Endothelial cell of umbilical vein (primary cell): ENCODE data around the gene KLHL4. TPM values are rescaled to one million over a fixed set of nuclear protein-coding genes. Genes with fewer than 3 reads are reported as not detected.

Experiments
- BruUV-seq: library from RNA; stranded (reverse); fragments of 400-500 nt; replicated peaks from 2 replicates; lab custom pipeline; 2021; lab: Mats Ljungman, UMichigan
- CTCF ChIA-PET: fragments of 300-600, 350-600 bp; sonication (Branson Sonifier 250); formaldehyde crosslinking; loops from one replicate; lab custom pipeline; 2021; ENCODE audit warnings: antibody characterized with exemption, inconsistent platforms; lab: Charles Lee
- POLR2A ChIA-PET: fragments of 300-600, 350-600 bp; sonication (Branson Sonifier 250); formaldehyde crosslinking; loops from one replicate; lab custom pipeline; 2021; ENCODE audit warnings: antibody characterized with exemption, inconsistent platforms; lab: Charles Lee
- DNase-seq: peaks from one replicate; pipeline ENCODE4 v3.0.0-alpha.2; 2011; ENCODE audit warnings: low read depth, low spot score
- FAIRE-seq: peaks from 2 replicates; lab custom pipeline; 2011; peaks lifted over from hg19 to GRCh38; lab: Jason Lieb, UNC
- H2AFZ ChIP-seq: 2 replicates; pipeline ENCODE4 v1.6.0; 2012; ENCODE audit warnings: low read depth, low read length, control low read depth, inconsistent platforms
- H3K27ac ChIP-seq: 2 replicates; pipeline ENCODE4 v1.5.1; 2011; ENCODE audit warnings: low read depth, mild to moderate bottlenecking, control low read depth, low read length, moderate library complexity; ENCODE audit not compliant: insufficient read depth
- H3K27me3 ChIP-seq, 2 experiments: 2 replicates each; pipeline versions ENCODE4 v1.6.0 to v1.6.1; 2011; ENCODE audit warnings: low read length in 2 of 2, mixed read lengths in 1 of 2; ENCODE audit not compliant: control insufficient read depth in 2 of 2, insufficient read depth in 2 of 2
- H3K36me3 ChIP-seq, 2 experiments: 2 replicates in 1 of 2; 3 replicates in 1 of 2; pipeline ENCODE4 v1.5.1; 2011; ENCODE audit warnings: low read length in 2 of 2, mild to moderate bottlenecking in 1 of 2, moderate library complexity in 1 of 2; ENCODE audit not compliant: control insufficient read depth in 2 of 2, insufficient read depth in 2 of 2; ENCODE audit errors: extremely low read depth in 1 of 2
- H3K4me1 ChIP-seq: 3 replicates; pipeline ENCODE4 v1.5.1; 2011; ENCODE audit warnings: mild to moderate bottlenecking, low read length; ENCODE audit not compliant: control insufficient read depth, insufficient read depth; ENCODE audit errors: extremely low read depth
- H3K4me2 ChIP-seq: 2 replicates; pipeline ENCODE4 v1.6.1; 2011; ENCODE audit warnings: low read length, control low read depth, mixed read lengths; ENCODE audit not compliant: insufficient read depth
- H3K4me3 ChIP-seq, 3 experiments: fragments of 200-600 bp in 1 of 3; sonication (generic), shearing (Covaris generic) in 1 of 3; replicated peaks in 1 of 3; 2 replicates each; pipeline ENCODE4 v1.5.1; 2011 to 2016; ENCODE audit warnings: control low read depth in 3 of 3, low read length in 3 of 3, mild to moderate bottlenecking in 2 of 3, inconsistent platforms in 1 of 3, low read depth in 1 of 3, moderate library complexity in 1 of 3; ENCODE audit not compliant: insufficient read depth in 1 of 3
- H3K79me2 ChIP-seq: 2 replicates; pipeline ENCODE4 v1.6.0; 2012; ENCODE audit warnings: low read length, inconsistent platforms; ENCODE audit not compliant: control insufficient read depth, insufficient read depth
- H3K9ac ChIP-seq: replicated peaks from 2 replicates; pipeline ENCODE3; 2011; ENCODE audit warnings: low read length, control low read depth; ENCODE audit not compliant: insufficient read depth; ENCODE audit errors: extremely low read depth
- H3K9me1 ChIP-seq: replicated peaks from 3 replicates; pipeline ENCODE4 v1.6.0; 2011; ENCODE audit warnings: mild to moderate bottlenecking, low read length; ENCODE audit not compliant: control insufficient read depth, insufficient read depth; ENCODE audit errors: extremely low read depth
- H3K9me3 ChIP-seq: replicated peaks from 2 replicates; pipeline ENCODE4 v1.5.1; 2012; ENCODE audit warnings: low read length, inconsistent platforms; ENCODE audit not compliant: control insufficient read depth, insufficient read depth
- H4K20me1 ChIP-seq: replicated peaks from 2 replicates; pipeline ENCODE3; 2011; ENCODE audit warnings: mild to moderate bottlenecking, low read length; ENCODE audit not compliant: control insufficient read depth, insufficient read depth; ENCODE audit errors: extremely low read depth
- EZH2 ChIP-seq: IDR thresholded peaks from 2 replicates; pipeline ENCODE4 v1.6.1; 2012; ENCODE audit warnings: borderline replicate concordance, low read depth, mild to moderate bottlenecking, moderate library complexity, low read length, inconsistent platforms; ENCODE audit not compliant: severe bottlenecking
- FOS ChIP-seq: IDR thresholded peaks from 2 replicates; pipeline ENCODE4 v1.6.1; 2011; ENCODE audit warnings: mild to moderate bottlenecking, low read length, moderate library complexity, borderline replicate concordance; ENCODE audit not compliant: insufficient read depth
- GATA2 ChIP-seq: IDR thresholded peaks from 2 replicates; pipeline ENCODE4 v1.7.0; 2011; ENCODE audit warnings: low read depth, mild to moderate bottlenecking, moderate library complexity, mixed read lengths, low read length; ENCODE audit not compliant: insufficient read length, insufficient read depth
- JUN ChIP-seq: IDR thresholded peaks from 2 replicates; pipeline ENCODE4 v1.6.1; 2011; ENCODE audit warnings: borderline replicate concordance, low read depth; ENCODE audit not compliant: insufficient read length, insufficient read depth
- MYC ChIP-seq: IDR thresholded peaks from one replicate; pipeline ENCODE4 v1.6.1; 2011; ENCODE audit warnings: mild to moderate bottlenecking, low read depth, low read length
- POLR2A ChIP-seq: IDR thresholded peaks from 2 replicates; pipeline ENCODE4 v1.6.1; 2012; ENCODE audit warnings: low read depth, mild to moderate bottlenecking, control low read depth, low read length
- POLR2AphosphoS5 ChIP-seq: IDR thresholded peaks from 2 replicates; pipeline ENCODE4 v1.6.1; 2012; ENCODE audit warnings: low read depth, mild to moderate bottlenecking, control low read depth, low read length, moderate library complexity; ENCODE audit not compliant: insufficient read depth
- dilution Hi-C: fragments of 300-500 bp; cut with MboI; formaldehyde crosslinking; loops from one replicate; pipeline ENCODE4 v1.15.0; 2019; ENCODE audit warnings: low sequenced_read_pairs; ENCODE audit not compliant: extremely low pct_ligation_motif_present
- intact Hi-C: fragments of 100-400 bp; cut with micrococcal nuclease; formaldehyde crosslinking; loops from one replicate; pipeline ENCODE4 v1.10.0; 2022
- polyA plus RNA-seq, 4 experiments: library from polyadenylated mRNA; depleted of rRNA in 3 of 4; stranded (reverse) in 3 of 4; unstranded in 1 of 4; fragments of >200 nt; gene quantifications; 2 replicates each; pipeline versions ENCODE4 v1.2.1 to v1.2.3, GENCODE V29; 2011 to 2012; ENCODE audit warnings: missing spikeins in 1 of 4
- total RNA-seq: library from RNA; stranded (reverse); gene quantifications from 2 replicates; pipeline ENCODE4 v1.2.3, GENCODE V29; 2021
- TF ChIP-seq, protein P1 (sequence below), 2 donors: IDR thresholded peaks; 1 replicate in 1 of 2; 2 replicates in 1 of 2; pipeline ENCODE4 v1.5.1; 2011; ENCODE audit warnings: low read length in 2 of 2, mild to moderate bottlenecking in 2 of 2, moderate library complexity in 2 of 2, control low read depth in 1 of 2, inconsistent platforms in 1 of 2, low read depth in 1 of 2; ENCODE audit not compliant: insufficient read depth in 1 of 2; ENCODE audit errors: extremely low read depth in 1 of 2
- TF ChIP-seq, protein P2 (sequence below): IDR thresholded peaks from 2 replicates; pipeline ENCODE4 v1.6.1; 2011; ENCODE audit not compliant: insufficient read depth, insufficient read length

The KLHL4 gene
- total and polyA plus RNA-seq, 2 donors (not counting 3 experiments of a cell fraction or from before 2014, with no cell fraction given), result 9.8 to 19.3 TPM

DNA sequence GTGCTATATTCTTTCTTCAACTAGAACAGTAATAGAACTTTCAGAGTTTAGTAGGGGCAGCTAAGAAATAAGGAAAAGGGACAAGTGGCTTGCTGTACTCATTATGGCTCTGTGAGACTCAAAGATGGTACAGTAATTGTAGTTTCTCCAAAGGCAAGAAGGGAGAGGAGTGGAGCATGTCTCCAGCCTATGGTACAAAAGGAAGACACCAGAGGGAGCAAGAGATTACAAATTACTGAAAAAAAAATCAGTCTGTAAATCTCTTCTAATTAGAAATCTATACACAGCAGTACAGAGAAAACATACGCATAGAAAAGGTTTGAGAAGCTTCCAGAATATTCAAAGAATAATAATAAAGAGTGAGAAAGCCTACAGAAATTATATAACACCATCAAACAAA, 61.4 kb downstream of the KLHL4 start:
- Histone ChIP-seq H3K9me3 (no peaks in the 10 kb centered on the region), H3K4me3 (no peak overlapping the region), H3K36me3 (no peaks in the 10 kb centered on the region), H4K20me1 (no peaks in the 10 kb centered on the region), H3K79me2 (no peaks in the 10 kb centered on the region), H3K27me3 (no peaks in the 10 kb centered on the region), H3K4me1 (no peaks in the 10 kb centered on the region), H3K27ac (no peak overlapping the region), H3K4me2 (no peak overlapping the region), H3K9me1 (no peaks in the 10 kb centered on the region), H3K9ac (no peak overlapping the region), H2AFZ (no peak overlapping the region)
- DNase-seq (peak; percentile 20), FAIRE-seq (peak; percentile 52)
- intact Hi-C loops (loop anchor here (1.0 kb wide), 2 partner anchors 85 to 241 kb away; no protein-coding TSS in a partner anchor), dilution Hi-C loops (no loop called here)
- ChIA-PET CTCF (interaction anchor here (1.3 to 1.4 kb wide), 2 partner anchors 9 to 240 kb away, joined by 4 to 6 read pairs; no protein-coding TSS in a partner anchor), POLR2A (no interaction called here)
- no TSS peak for BruUV-seq
- TF ChIP-seq MYC (no peak), POLR2A (no peak), FOS (no peak)
- TF ChIP-seq, protein P1, sequence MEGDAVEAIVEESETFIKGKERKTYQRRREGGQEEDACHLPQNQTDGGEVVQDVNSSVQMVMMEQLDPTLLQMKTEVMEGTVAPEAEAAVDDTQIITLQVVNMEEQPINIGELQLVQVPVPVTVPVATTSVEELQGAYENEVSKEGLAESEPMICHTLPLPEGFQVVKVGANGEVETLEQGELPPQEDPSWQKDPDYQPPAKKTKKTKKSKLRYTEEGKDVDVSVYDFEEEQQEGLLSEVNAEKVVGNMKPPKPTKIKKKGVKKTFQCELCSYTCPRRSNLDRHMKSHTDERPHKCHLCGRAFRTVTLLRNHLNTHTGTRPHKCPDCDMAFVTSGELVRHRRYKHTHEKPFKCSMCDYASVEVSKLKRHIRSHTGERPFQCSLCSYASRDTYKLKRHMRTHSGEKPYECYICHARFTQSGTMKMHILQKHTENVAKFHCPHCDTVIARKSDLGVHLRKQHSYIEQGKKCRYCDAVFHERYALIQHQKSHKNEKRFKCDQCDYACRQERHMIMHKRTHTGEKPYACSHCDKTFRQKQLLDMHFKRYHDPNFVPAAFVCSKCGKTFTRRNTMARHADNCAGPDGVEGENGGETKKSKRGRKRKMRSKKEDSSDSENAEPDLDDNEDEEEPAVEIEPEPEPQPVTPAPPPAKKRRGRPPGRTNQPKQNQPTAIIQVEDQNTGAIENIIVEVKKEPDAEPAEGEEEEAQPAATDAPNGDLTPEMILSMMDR (IDR thresholded peaks at IDR 0.05; ENCODE audit: extremely low read depth in 1 of 2, insufficient read depth in 1 of 2, low read depth in 1 of 2, low read length in 2 of 2), result peak in 1 of 2 donors; percentile 10

DNA sequence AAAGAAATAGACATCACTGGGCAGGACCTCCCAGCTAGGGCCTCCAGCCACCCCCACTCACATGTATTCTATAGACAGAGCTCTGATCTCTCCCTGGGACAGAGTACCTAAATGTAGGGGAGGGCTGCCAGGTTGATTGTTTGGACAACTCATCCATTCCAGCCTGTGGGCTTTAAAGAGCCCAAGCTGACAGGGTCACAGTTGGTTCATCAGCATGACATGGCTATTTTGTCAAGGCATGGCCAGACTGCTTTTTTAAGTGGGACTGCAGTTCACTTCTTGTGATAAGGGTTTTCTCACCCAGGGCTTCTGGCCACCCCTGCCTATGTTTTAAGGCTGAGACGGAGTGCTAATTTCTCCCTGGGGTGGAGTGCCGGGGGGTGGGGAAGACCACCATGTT, 63.3 kb downstream of the KLHL4 start:
- Histone ChIP-seq H3K4me2 (no peak overlapping the region), H3K36me3 (no peaks in the 10 kb centered on the region), H3K27me3 (no peaks in the 10 kb centered on the region), H3K4me3 (no peak overlapping the region), H3K9ac (no peak overlapping the region), H3K27ac (no peak overlapping the region), H4K20me1 (no peaks in the 10 kb centered on the region), H3K9me1 (no peaks in the 10 kb centered on the region), H2AFZ (no peak overlapping the region), H3K4me1 (no peaks in the 10 kb centered on the region), H3K9me3 (no peaks in the 10 kb centered on the region), H3K79me2 (no peaks in the 10 kb centered on the region)
- no peak for FAIRE-seq
- no peak for DNase-seq
- POLR2A ChIA-PET, result no interaction called here
- TF ChIP-seq GATA2 (no peak), POLR2A (no peak), EZH2 (no peak), MYC (no peak), JUN (no peak), FOS (no peak), POLR2AphosphoS5 (no peak)
- TF ChIP-seq, protein P1 (IDR thresholded peaks at IDR 0.05; ENCODE audit: extremely low read depth in 1 of 2, insufficient read depth in 1 of 2, low read depth in 1 of 2, low read length in 2 of 2), result no peak
- TF ChIP-seq, protein P2, sequence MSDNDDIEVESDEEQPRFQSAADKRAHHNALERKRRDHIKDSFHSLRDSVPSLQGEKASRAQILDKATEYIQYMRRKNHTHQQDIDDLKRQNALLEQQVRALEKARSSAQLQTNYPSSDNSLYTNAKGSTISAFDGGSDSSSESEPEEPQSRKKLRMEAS, result no peak
- CTCF ChIA-PET, result interaction anchor here (0.7 to 4.0 kb wide), 2 partner anchors 82 to 242 kb away, joined by 3 to 25 read pairs; no protein-coding TSS in a partner anchor
- intact Hi-C loops (loop anchor here (5.0 kb wide), 1 partner anchor 1031 kb away; no protein-coding TSS in a partner anchor), dilution Hi-C loops (no loop called here)
- no TSS peak for BruUV-seq
